ENCODE results near the gene COP1. TPM values are rescaled to one million over a fixed set of nuclear protein-coding genes. Genes with fewer than 3 reads are reported as not detected.

COP1 gene
- total and polyA plus RNA-seq, 2 donors (not counting 3 experiments of a cell fraction or from before 2014, with no cell fraction given), result 16.5 to 40.9 TPM

DNA sequence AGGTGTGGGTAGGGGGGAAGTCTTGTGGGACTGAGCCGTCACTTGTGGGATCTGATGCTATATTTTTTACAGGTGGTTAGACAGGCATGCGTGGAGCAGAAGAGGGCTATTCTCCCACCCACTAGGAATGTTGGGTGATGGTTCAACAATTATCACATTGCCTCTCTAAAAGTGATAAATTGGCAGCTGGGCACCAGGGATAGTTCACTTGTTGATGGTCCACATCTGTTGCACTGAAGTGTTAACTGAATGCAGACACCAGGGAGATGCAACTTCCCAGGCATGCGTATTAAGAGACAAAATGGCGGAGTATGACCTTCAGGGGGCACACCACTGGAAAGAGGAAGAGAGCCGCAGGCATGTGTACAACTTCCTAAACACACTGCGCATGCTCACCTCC is 270.4 kb downstream of the COP1 start:
- Histone ChIP-seq H3K27ac (ENCODE audit: insufficient read depth, low read depth, low read length) (no peak overlapping the region), H4K20me1 (replicated peaks; ENCODE audit: control insufficient read depth, extremely low read depth, insufficient read depth, low read length) (no peaks in the 10 kb centered on the region), H3K4me1 (ENCODE audit: control insufficient read depth, extremely low read depth, insufficient read depth, low read length) (no peaks in the 10 kb centered on the region), H3K9me3 (replicated peaks; ENCODE audit: control insufficient read depth, insufficient read depth, low read length) (no peaks in the 10 kb centered on the region), H3K27me3 (ENCODE audit: control insufficient read depth in 2 of 2, insufficient read depth in 2 of 2, low read length in 2 of 2) (no peaks in the 10 kb centered on the region), H3K4me2 (ENCODE audit: insufficient read depth, low read length) (no peak overlapping the region), H3K4me3 (replicated peaks in 1 of 3; ENCODE audit: insufficient read depth in 1 of 3, low read depth in 1 of 3, low read length in 3 of 3) (no peak overlapping the region), H2AFZ (ENCODE audit: low read depth, low read length) (no peak overlapping the region), H3K36me3 (ENCODE audit: control insufficient read depth in 2 of 2, extremely low read depth in 1 of 2, insufficient read depth in 2 of 2, low read length in 2 of 2) (peaks cover 0 to 3% of the 10 kb centered on the region in 2 experiments), H3K9me1 (replicated peaks; ENCODE audit: control insufficient read depth, extremely low read depth, insufficient read depth, low read length) (no peaks in the 10 kb centered on the region), H3K79me2 (ENCODE audit: control insufficient read depth, insufficient read depth, low read length) (no peaks in the 10 kb centered on the region), H3K9ac (replicated peaks; ENCODE audit: extremely low read depth, insufficient read depth, low read length) (no peak overlapping the region)
- BruUV-seq (replicated peaks), result no TSS peak
- CTCF ChIA-PET, result no interaction called here
- POLR2A ChIA-PET, result no interaction called here
- DNase-seq (ENCODE audit: low read depth, low spot score) (no peak), FAIRE-seq (no peak)
- TF ChIP-seq, protein P1, sequence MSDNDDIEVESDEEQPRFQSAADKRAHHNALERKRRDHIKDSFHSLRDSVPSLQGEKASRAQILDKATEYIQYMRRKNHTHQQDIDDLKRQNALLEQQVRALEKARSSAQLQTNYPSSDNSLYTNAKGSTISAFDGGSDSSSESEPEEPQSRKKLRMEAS (IDR thresholded peaks at IDR 0.05; ENCODE audit: insufficient read depth, insufficient read length), result no peak
- no peak for TF ChIP-seq MYC (IDR thresholded peaks at IDR 0.05; ENCODE audit: low read depth, low read length)
- TF ChIP-seq JUN (IDR thresholded peaks at IDR 0.05; ENCODE audit: borderline replicate concordance, insufficient read depth, insufficient read length, low read depth), result no peak
- no peak for TF ChIP-seq POLR2AphosphoS5 (IDR thresholded peaks at IDR 0.05; ENCODE audit: insufficient read depth, low read depth, low read length)
- no peak for TF ChIP-seq CTCF (IDR thresholded peaks at IDR 0.05; ENCODE audit: extremely low read depth in 1 of 2, insufficient read depth in 1 of 2, low read depth in 1 of 2, low read length in 2 of 2)
- dilution Hi-C loops (cut with MboI; ENCODE audit: extremely low pct_ligation_motif_present, low sequenced_read_pairs) (no loop called here), intact Hi-C loops (cut with micrococcal nuclease) (no loop called here)

DNA sequence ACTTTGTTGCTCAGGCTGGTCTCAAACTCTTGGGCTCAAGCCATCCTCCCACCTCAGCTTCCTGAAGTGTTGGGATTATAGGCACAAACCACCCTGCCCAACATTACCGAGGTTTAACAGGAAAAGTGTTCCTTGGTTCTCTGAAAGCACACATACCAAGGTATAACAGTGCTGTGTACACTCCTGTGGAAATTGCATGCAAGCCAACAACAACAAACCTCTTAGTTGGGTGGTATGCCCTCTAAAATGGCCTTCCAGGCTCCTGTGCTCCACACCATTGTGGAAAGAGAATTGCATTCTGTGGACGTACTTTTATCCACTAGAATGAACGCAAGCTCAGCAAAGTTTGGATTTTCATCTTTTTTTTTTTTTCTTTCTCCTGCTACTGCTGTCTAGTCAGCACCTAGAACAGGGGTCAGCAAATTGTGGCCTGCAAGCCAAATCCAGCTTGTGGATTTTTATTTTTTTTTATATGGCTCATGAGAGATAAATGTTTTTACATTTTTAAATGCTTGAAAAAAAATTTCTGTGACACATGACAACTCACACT is 271.4 kb downstream of the COP1 start:
- no peak overlapping the region for H3K9ac ChIP-seq (replicated peaks; ENCODE audit: extremely low read depth, insufficient read depth, low read length)
- no peaks in the 10 kb centered on the region for H3K9me3 ChIP-seq (replicated peaks; ENCODE audit: control insufficient read depth, insufficient read depth, low read length)
- H2AFZ ChIP-seq (ENCODE audit: low read depth, low read length), result no peak overlapping the region
- no TSS peak for BruUV-seq (replicated peaks)
- no peak overlapping the region for H3K27ac ChIP-seq (ENCODE audit: insufficient read depth, low read depth, low read length)
- H3K4me2 ChIP-seq (ENCODE audit: insufficient read depth, low read length), result no peak overlapping the region
- POLR2A ChIA-PET, result no interaction called here
- no peak for TF ChIP-seq FOS (IDR thresholded peaks at IDR 0.05; ENCODE audit: borderline replicate concordance, insufficient read depth, low read length)
- no peak for TF ChIP-seq EZH2 (IDR thresholded peaks at IDR 0.05; ENCODE audit: borderline replicate concordance, low read depth, low read length, severe bottlenecking)
- TF ChIP-seq, protein P1 (IDR thresholded peaks at IDR 0.05; ENCODE audit: insufficient read depth, insufficient read length), result no peak
- TF ChIP-seq CTCF (IDR thresholded peaks at IDR 0.05; ENCODE audit: extremely low read depth in 1 of 2, insufficient read depth in 1 of 2, low read depth in 1 of 2, low read length in 2 of 2), result no peak
- no peak for TF ChIP-seq POLR2A (IDR thresholded peaks at IDR 0.05; ENCODE audit: low read depth, low read length)
- TF ChIP-seq MYC (IDR thresholded peaks at IDR 0.05; ENCODE audit: low read depth, low read length), result no peak
- TF ChIP-seq GATA2 (IDR thresholded peaks at IDR 0.05; ENCODE audit: insufficient read depth, insufficient read length, low read depth, low read length), result no peak
- no peak for TF ChIP-seq JUN (IDR thresholded peaks at IDR 0.05; ENCODE audit: borderline replicate concordance, insufficient read depth, insufficient read length, low read depth)
- no peak for TF ChIP-seq POLR2AphosphoS5 (IDR thresholded peaks at IDR 0.05; ENCODE audit: insufficient read depth, low read depth, low read length)
- no peak overlapping the region for H3K4me3 ChIP-seq (replicated peaks in 1 of 3; ENCODE audit: insufficient read depth in 1 of 3, low read depth in 1 of 3, low read length in 3 of 3)
- DNase-seq (ENCODE audit: low read depth, low spot score) (no peak), FAIRE-seq (no peak)
- H3K4me1 ChIP-seq (ENCODE audit: control insufficient read depth, extremely low read depth, insufficient read depth, low read length), result no peaks in the 10 kb centered on the region
- dilution Hi-C loops (cut with MboI; ENCODE audit: extremely low pct_ligation_motif_present, low sequenced_read_pairs) (no loop called here), intact Hi-C loops (cut with micrococcal nuclease) (no loop called here)
- CTCF ChIA-PET, result interaction anchor here (1.3 kb wide), 1 partner anchor 15 kb away, joined by 3 read pairs; no protein-coding TSS in a partner anchor
- peaks cover 0 to 3% of the 10 kb centered on the region in 2 experiments for H3K36me3 ChIP-seq (ENCODE audit: control insufficient read depth in 2 of 2, extremely low read depth in 1 of 2, insufficient read depth in 2 of 2, low read length in 2 of 2)
- no peaks in the 10 kb centered on the region for H4K20me1 ChIP-seq (replicated peaks; ENCODE audit: control insufficient read depth, extremely low read depth, insufficient read depth, low read length)
- no peaks in the 10 kb centered on the region for H3K27me3 ChIP-seq (ENCODE audit: control insufficient read depth in 2 of 2, insufficient read depth in 2 of 2, low read length in 2 of 2)
- H3K79me2 ChIP-seq (ENCODE audit: control insufficient read depth, insufficient read depth, low read length), result no peaks in the 10 kb centered on the region
- H3K9me1 ChIP-seq (replicated peaks; ENCODE audit: control insufficient read depth, extremely low read depth, insufficient read depth, low read length), result no peaks in the 10 kb centered on the region

All from endothelial cell of umbilical vein (primary cell).